ENCODE data around the gene CHST12.

DNA sequence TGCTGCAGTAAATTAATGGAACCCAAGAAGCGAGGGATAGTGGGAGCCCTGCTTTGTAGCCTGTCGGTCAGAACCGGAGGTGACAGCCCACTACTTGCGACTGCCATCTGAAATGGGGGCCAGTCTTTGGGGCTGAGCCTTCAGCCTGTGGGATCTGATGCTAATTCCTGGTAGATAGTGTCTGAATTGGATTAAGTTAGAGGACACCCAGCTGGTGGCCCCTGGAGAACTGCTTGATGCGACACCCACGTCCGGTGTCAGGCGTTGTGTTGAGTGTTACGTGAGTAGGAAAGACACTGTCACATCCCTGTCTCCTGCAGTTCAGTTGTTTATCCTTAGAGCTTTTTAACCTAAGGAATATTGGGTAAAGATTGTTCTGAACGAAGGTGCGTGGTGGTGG is 43.8 kb upstream of the CHST12 start:
- TF ChIP-seq POLR2A (IDR thresholded peaks at IDR 0.05), result no peak
- TF ChIP-seq, protein P1, sequence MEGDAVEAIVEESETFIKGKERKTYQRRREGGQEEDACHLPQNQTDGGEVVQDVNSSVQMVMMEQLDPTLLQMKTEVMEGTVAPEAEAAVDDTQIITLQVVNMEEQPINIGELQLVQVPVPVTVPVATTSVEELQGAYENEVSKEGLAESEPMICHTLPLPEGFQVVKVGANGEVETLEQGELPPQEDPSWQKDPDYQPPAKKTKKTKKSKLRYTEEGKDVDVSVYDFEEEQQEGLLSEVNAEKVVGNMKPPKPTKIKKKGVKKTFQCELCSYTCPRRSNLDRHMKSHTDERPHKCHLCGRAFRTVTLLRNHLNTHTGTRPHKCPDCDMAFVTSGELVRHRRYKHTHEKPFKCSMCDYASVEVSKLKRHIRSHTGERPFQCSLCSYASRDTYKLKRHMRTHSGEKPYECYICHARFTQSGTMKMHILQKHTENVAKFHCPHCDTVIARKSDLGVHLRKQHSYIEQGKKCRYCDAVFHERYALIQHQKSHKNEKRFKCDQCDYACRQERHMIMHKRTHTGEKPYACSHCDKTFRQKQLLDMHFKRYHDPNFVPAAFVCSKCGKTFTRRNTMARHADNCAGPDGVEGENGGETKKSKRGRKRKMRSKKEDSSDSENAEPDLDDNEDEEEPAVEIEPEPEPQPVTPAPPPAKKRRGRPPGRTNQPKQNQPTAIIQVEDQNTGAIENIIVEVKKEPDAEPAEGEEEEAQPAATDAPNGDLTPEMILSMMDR (IDR thresholded peaks at IDR 0.05), result no peak

All from transverse colon (tissue), 3 donors.